HepG2 (cell line): ENCODE data around the gene CNTNAP1. TPM values are rescaled to one million over a fixed set of nuclear protein-coding genes. Genes with fewer than 3 reads are reported as not detected.
A peak's percentile ranks its signal among the peaks of the same experiment; 100 is the strongest.

Experiments used
- ATM ChIP-seq: fragments of 450-650 bp; IDR thresholded peaks from 2 replicates; pipeline ENCODE4 v1.7.1; 2017; ENCODE audit warnings: mild to moderate bottlenecking, borderline replicate concordance
- FOXC1 ChIP-seq: sonication (generic); formaldehyde crosslinking; IDR thresholded peaks from 2 replicates; pipeline ENCODE4 v1.8.0; 2022; ENCODE audit warnings: mild to moderate bottlenecking, missing genetic modification reagents, borderline replicate concordance
- NR2F6 ChIP-seq, 2 experiments: IDR thresholded peaks; 2 replicates each; pipeline ENCODE4 v1.6.1; 2016; ENCODE audit warnings: antibody characterized with exemption in 1 of 2, mild to moderate bottlenecking in 1 of 2
- POGK ChIP-seq: sonication (generic); formaldehyde crosslinking; conservative IDR thresholded peaks from 2 replicates; pipeline ENCODE4 v1.8.0; 2022; ENCODE audit warnings: mild to moderate bottlenecking, moderate library complexity, missing genetic modification reagents
- RAD21 ChIP-seq: fragments of 450-650 bp; formaldehyde crosslinking; IDR thresholded peaks from 2 replicates; pipeline ENCODE4 v1.5.0; 2020; ENCODE audit warnings: mild to moderate bottlenecking
- RERE ChIP-seq: IDR thresholded peaks from 2 replicates; pipeline ENCODE4 v1.6.1; 2016; ENCODE audit warnings: low read depth, missing genetic modification reagents, missing compliant biosample characterization
- SNAI1 ChIP-seq: sonication (generic); formaldehyde crosslinking; IDR thresholded peaks from 2 replicates; pipeline ENCODE4 v1.5.0; 2020; ENCODE audit warnings: mild to moderate bottlenecking, missing genetic modification reagents, borderline replicate concordance
- TCF7L2 ChIP-seq: IDR thresholded peaks from 2 replicates; pipeline ENCODE4 v1.6.1; 2011; ENCODE audit warnings: mild to moderate bottlenecking, low read depth, low read length, moderate library complexity
- XRCC5 ChIP-seq: fragments of 200-400 bp; formaldehyde crosslinking; optimal IDR thresholded peaks from 2 replicates; pipeline ENCODE3; 2017; ENCODE audit warnings: mild to moderate bottlenecking, low read length
- ZNF292 ChIP-seq: sonication (generic); formaldehyde crosslinking; IDR thresholded peaks from 2 replicates; pipeline ENCODE4 v1.8.1; 2022; ENCODE audit warnings: mild to moderate bottlenecking, low read depth, missing genetic modification reagents, borderline replicate concordance
- ZNF468 ChIP-seq: sonication (generic); formaldehyde crosslinking; IDR thresholded peaks from 2 replicates; pipeline ENCODE4 v1.8.0; 2022; ENCODE audit warnings: mild to moderate bottlenecking, moderate library complexity, missing genetic modification reagents
- ZNF552 ChIP-seq: sonication (generic); formaldehyde crosslinking; IDR thresholded peaks from 2 replicates; pipeline ENCODE4 v1.9.0; 2022; ENCODE audit warnings: missing genetic modification reagents, mild to moderate bottlenecking, borderline replicate concordance
- ZNF558 ChIP-seq: sonication (generic); formaldehyde crosslinking; IDR thresholded peaks from 2 replicates; pipeline ENCODE4 v1.9.0; 2022; ENCODE audit warnings: mild to moderate bottlenecking, missing genetic modification reagents, borderline replicate concordance
- ZNF569 ChIP-seq: sonication (generic); formaldehyde crosslinking; IDR thresholded peaks from 2 replicates; pipeline ENCODE4 v1.5.0; 2020; ENCODE audit warnings: mild to moderate bottlenecking, missing genetic modification reagents, moderate library complexity, borderline replicate concordance
- ZNF598 ChIP-seq: sonication (generic); formaldehyde crosslinking; IDR thresholded peaks from 2 replicates; pipeline ENCODE4 v1.5.1; 2020; ENCODE audit warnings: mild to moderate bottlenecking, missing genetic modification reagents, borderline replicate concordance
- ZNF761 ChIP-seq: sonication (generic); formaldehyde crosslinking; conservative IDR thresholded peaks from 2 replicates; pipeline ENCODE4 v1.4.0; 2020; ENCODE audit warnings: mild to moderate bottlenecking, missing genetic modification reagents
- ZUFSP ChIP-seq: sonication (generic); formaldehyde crosslinking; IDR thresholded peaks from 2 replicates; pipeline ENCODE4 v1.9.0; 2021; ENCODE audit warnings: missing genetic modification reagents, mild to moderate bottlenecking, borderline replicate concordance
- polyA plus RNA-seq, 8 experiments: library from polyadenylated mRNA; depleted of rRNA in 3 of 8; stranded (reverse) in 7 of 8; unstranded in 1 of 8; fragments of >200 nt; fragmentation: Illumina TruSeq in 4 of 8; extraction: Trizol in 4 of 8; gene quantifications; 2 replicates each; pipeline versions ENCODE4 v1.2.1 to v1.2.3, GENCODE V29; 2011 to 2016; ENCODE audit warnings: low read depth in 4 of 8, missing spikeins in 1 of 8, mixed read lengths in 1 of 8; ENCODE audit not compliant: insufficient read depth in 1 of 8
- total RNA-seq, 5 experiments: library from RNA; depleted of rRNA; stranded (reverse); fragments of >200 nt; fragmentation: Illumina TruSeq; extraction: Trizol; gene quantifications; 2 replicates each; pipeline ENCODE4 v1.2.3, GENCODE V29; 2016; ENCODE audit warnings: low read depth in 1 of 5

The CNTNAP1 gene
- total and polyA plus RNA-seq, 2 of the 13 experiments (the other 11 are each of a cell fraction or from before 2014, with no cell fraction given), result 4.5 to 7.7 TPM

- TF ChIP-seq ZUFSP (CRISPR knock-in tag) (no peak), XRCC5 (no peak), ATM (no peak), RAD21 (peak; percentile 46), TCF7L2 (no peak), ZNF569 (CRISPR knock-in tag) (no peak), NR2F6 (IDR thresholded peaks at IDR 0.05) (0 out of 2 replicates have a peak, but pooled peaks have one; percentile 14), NR2F6 (CRISPR knock-in tag; IDR thresholded peaks at IDR 0.05) (no peak), ZNF761 (CRISPR knock-in tag) (no peak), SNAI1 (CRISPR knock-in tag) (0 out of 2 replicates have a peak, but pooled peaks have one; percentile 95), ZNF558 (0 out of 2 replicates have a peak, but pooled peaks have one; percentile 54), ZNF468 (no peak), FOXC1 (CRISPR knock-in tag) (peak; percentile 66; the same call in 1 of the 2 replicates), RERE (CRISPR knock-in tag) (no peak), ZNF598 (CRISPR knock-in tag) (no peak), POGK (0 out of 2 replicates have a peak, but pooled peaks have one; percentile 40), ZNF552 (CRISPR knock-in tag) (no peak), ZNF292 (CRISPR knock-in tag) (peak; percentile 45; the same call in 1 of the 2 replicates)
These were observed 5.8 kb upstream of the CNTNAP1 start, which contains the start of gene PLEKHH3 (continued) for GRCh38 chr17:42676424-42677011.
